HCT116 (cell line): ENCODE results near the gene HPCAL1. TPM values are rescaled to one million over a fixed set of nuclear protein-coding genes. Genes with fewer than 3 reads are reported as not detected.

Experiments used
- ATAC-seq: fragments of 200-7000 bp; cut with Tn5 transposase; 2 replicates; pipeline ENCODE4 v1.9.1; 2020; ENCODE audit warnings: mild to moderate bottlenecking, moderate library complexity
- BruUV-seq: library from RNA; stranded (reverse); fragments of 400-500 nt; replicated peaks from 2 replicates; lab custom pipeline; 2021; lab: Mats Ljungman, UMichigan
- CTCF ChIA-PET: fragments of 300-600 bp; sonication (Branson Sonifier 250); formaldehyde crosslinking; loops from one replicate; lab custom pipeline; 2021; ENCODE audit warnings: antibody characterized with exemption; lab: Charles Lee
- POLR2A ChIA-PET: fragments of 300-600, 350-600 bp; sonication (Branson Sonifier 250); formaldehyde crosslinking; loops from one replicate; lab custom pipeline; 2021; ENCODE audit warnings: antibody characterized with exemption; lab: Charles Lee
- RAD21 ChIA-PET, 2 experiments: fragments of 300-600 bp; sonication (Branson Sonifier 250); formaldehyde crosslinking; loops; one replicate each; lab custom pipeline; 2023; ENCODE audit warnings: low total read pairs in 2 of 2; ENCODE audit not compliant: uncharacterized antibody in 2 of 2, unreplicated experiment in 2 of 2, low non-redundant PET in 1 of 2; lab: Charles Lee
- DNase-seq: peaks from one replicate; pipeline ENCODE4 v3.0.0-alpha.2; 2010; ENCODE audit warnings: low read depth, low spot score
- H2AFZ ChIP-seq: fragments of 200-600 bp; shearing (Covaris generic), sonication (generic); 2 replicates; pipeline ENCODE4 v1.6.1; 2017; ENCODE audit warnings: low read depth, mixed run types, mixed read lengths, antibody characterized with exemption, low read length; ENCODE audit not compliant: poor library complexity, severe bottlenecking
- H3K27ac ChIP-seq: 2 replicates; pipeline ENCODE4 v1.5.1; 2012; ENCODE audit warnings: low read depth, low read length
- H3K27me3 ChIP-seq: fragments of 200-600 bp; sonication (generic); 2 replicates; pipeline ENCODE4 v1.6.1; 2016; ENCODE audit warnings: mixed run types, low read length, mixed read lengths; ENCODE audit not compliant: insufficient read depth
- H3K36me3 ChIP-seq, 2 experiments: fragments of 200-500 bp in 1 of 2; fragments of 200-600 bp in 1 of 2; sonication (Bioruptor generic) in 1 of 2; sonication (generic) in 1 of 2; 2 replicates each; pipeline versions ENCODE4 v1.5.1 to v1.6.1; 2014 to 2016; ENCODE audit warnings: low read length in 2 of 2, inconsistent platforms in 1 of 2, mixed read lengths in 1 of 2, mixed run types in 1 of 2; ENCODE audit not compliant: insufficient read depth in 2 of 2, control insufficient read depth in 1 of 2
- H3K4me1 ChIP-seq, 2 experiments: fragments of 200-600 bp in 1 of 2; sonication (generic) in 1 of 2; 2 replicates each; pipeline versions ENCODE4 v1.5.1 to v1.6.1; 2012 to 2017; ENCODE audit warnings: low read length in 2 of 2, inconsistent platforms in 1 of 2, mild to moderate bottlenecking in 1 of 2, mixed read lengths in 1 of 2, mixed run types in 1 of 2, moderate library complexity in 1 of 2; ENCODE audit not compliant: insufficient read depth in 2 of 2, control insufficient read depth in 1 of 2
- H3K4me2 ChIP-seq: fragments of 200-600 bp; sonication (generic); 2 replicates; pipeline ENCODE4 v1.6.1; 2017; ENCODE audit warnings: mixed run types, low read length, mixed read lengths
- H3K4me3 ChIP-seq, 2 experiments: fragments of 200-600 bp in 1 of 2; sonication (generic) in 1 of 2; replicated peaks in 1 of 2; 2 replicates each; pipeline ENCODE4 v1.5.1; 2011 to 2016; ENCODE audit warnings: low read length in 2 of 2, control low read depth in 1 of 2, low read depth in 1 of 2, mild to moderate bottlenecking in 1 of 2, mixed read lengths in 1 of 2, mixed run types in 1 of 2
- H3K79me2 ChIP-seq: fragments of 200-600 bp; sonication (generic); 2 replicates; pipeline ENCODE4 v1.6.1; 2017; ENCODE audit warnings: mild to moderate bottlenecking, mixed run types, low read length, moderate library complexity, mixed read lengths; ENCODE audit not compliant: insufficient read depth
- H3K9ac ChIP-seq: fragments of 200-600 bp; sonication (generic); 2 replicates; pipeline ENCODE4 v1.6.1; 2016; ENCODE audit warnings: low read length, mixed read lengths
- H3K9me2 ChIP-seq: fragments of 200-600 bp; sonication (generic), shearing (Covaris generic); 2 replicates; pipeline ENCODE4 v1.6.1; 2017; ENCODE audit warnings: mixed run types, mild to moderate bottlenecking, moderate library complexity; ENCODE audit not compliant: insufficient read depth
- H3K9me3 ChIP-seq, 2 experiments: fragments of 200-500 bp in 1 of 2; fragments of 200-600 bp in 1 of 2; sonication (Bioruptor generic) in 1 of 2; sonication (generic) in 1 of 2; 2 replicates each; pipeline ENCODE4 v1.6.1; 2014 to 2017; ENCODE audit warnings: low read length in 2 of 2, mixed read lengths in 2 of 2, inconsistent platforms in 1 of 2, low read depth in 1 of 2, mild to moderate bottlenecking in 1 of 2, mixed run types in 1 of 2, moderate library complexity in 1 of 2; ENCODE audit not compliant: control insufficient read depth in 1 of 2, insufficient read depth in 1 of 2
- H4K20me1 ChIP-seq: fragments of 200-600 bp; sonication (generic), shearing (Covaris generic); 2 replicates; pipeline ENCODE4 v1.6.1; 2017; ENCODE audit warnings: mixed run types, mild to moderate bottlenecking, moderate library complexity; ENCODE audit not compliant: insufficient read depth
- ELF1 ChIP-seq: IDR thresholded peaks from 2 replicates; pipeline ENCODE4 v1.6.1; 2012; ENCODE audit warnings: low read depth, borderline replicate concordance
- JUND ChIP-seq: IDR thresholded peaks from 2 replicates; pipeline ENCODE4 v1.6.1; 2012
- RAD21 ChIP-seq: IDR thresholded peaks from 2 replicates; pipeline ENCODE4 v1.6.1; 2012; ENCODE audit warnings: low read depth, mild to moderate bottlenecking
- REST ChIP-seq: IDR thresholded peaks from 2 replicates; pipeline ENCODE4 v1.6.1; 2012; ENCODE audit warnings: low read depth
- SP1 ChIP-seq: IDR thresholded peaks from 2 replicates; pipeline ENCODE4 v1.6.1; 2012; ENCODE audit warnings: low read depth
- SRF ChIP-seq: IDR thresholded peaks from 2 replicates; pipeline ENCODE4 v1.6.1; 2012; ENCODE audit warnings: low read depth
- YY1 ChIP-seq: IDR thresholded peaks from 2 replicates; pipeline ENCODE4 v1.6.1; 2011; ENCODE audit warnings: low read length, low read depth, moderate library complexity, mild to moderate bottlenecking; ENCODE audit not compliant: insufficient replicate concordance; ENCODE audit errors: extremely low read depth
- ZFX ChIP-seq: fragments of 450-650 bp; IDR thresholded peaks from 2 replicates; pipeline ENCODE4 v1.6.1; 2017
- intact Hi-C: fragments of 100-400 bp; cut with micrococcal nuclease; formaldehyde crosslinking; loops from 2 replicates; pipeline ENCODE4 v1.10.0; 2022
- total RNA-seq: library from RNA; stranded (reverse); gene quantifications from one replicate; pipeline ENCODE4 v1.2.1, GENCODE V29; 2021; ENCODE audit not compliant: unreplicated experiment
- TF ChIP-seq, protein P1 (sequence below): IDR thresholded peaks from 2 replicates; pipeline ENCODE4 v1.6.1; 2011; ENCODE audit warnings: mild to moderate bottlenecking, low read length, moderate library complexity; ENCODE audit not compliant: insufficient replicate concordance; ENCODE audit errors: extremely low read depth

HPCAL1 gene
- total RNA-seq, 1 experiment from 2014 or later: 111 TPM

GRCh38 chr2:10355471-10356438, 53.1 kb downstream of the HPCAL1 start:
- Histone ChIP-seq H3K27me3 (no peaks in the 10 kb centered on the region), H3K4me3 (no peak overlapping the region), H3K9me2 (no peaks in the 10 kb centered on the region), H3K36me3 (no peaks in the 10 kb centered on the region), H3K27ac (no peak overlapping the region), H3K4me2 (no peak overlapping the region), H3K9ac (no peak overlapping the region), H4K20me1 (no peaks in the 10 kb centered on the region), H3K79me2 (peaks cover 80% of the 10 kb centered on the region), H2AFZ (no peak overlapping the region), H3K9me3 (no peaks in the 10 kb centered on the region), H3K4me1 (peaks cover 9 to 12% of the 10 kb centered on the region in 2 experiments)
- ChIA-PET POLR2A (no interaction called here), CTCF (no interaction called here), RAD21 (no interaction called here)
- DNase-seq (no peak), ATAC-seq (no peak)
- no TSS peak for BruUV-seq
- TF ChIP-seq SP1: no peak
- TF ChIP-seq, protein P1, sequence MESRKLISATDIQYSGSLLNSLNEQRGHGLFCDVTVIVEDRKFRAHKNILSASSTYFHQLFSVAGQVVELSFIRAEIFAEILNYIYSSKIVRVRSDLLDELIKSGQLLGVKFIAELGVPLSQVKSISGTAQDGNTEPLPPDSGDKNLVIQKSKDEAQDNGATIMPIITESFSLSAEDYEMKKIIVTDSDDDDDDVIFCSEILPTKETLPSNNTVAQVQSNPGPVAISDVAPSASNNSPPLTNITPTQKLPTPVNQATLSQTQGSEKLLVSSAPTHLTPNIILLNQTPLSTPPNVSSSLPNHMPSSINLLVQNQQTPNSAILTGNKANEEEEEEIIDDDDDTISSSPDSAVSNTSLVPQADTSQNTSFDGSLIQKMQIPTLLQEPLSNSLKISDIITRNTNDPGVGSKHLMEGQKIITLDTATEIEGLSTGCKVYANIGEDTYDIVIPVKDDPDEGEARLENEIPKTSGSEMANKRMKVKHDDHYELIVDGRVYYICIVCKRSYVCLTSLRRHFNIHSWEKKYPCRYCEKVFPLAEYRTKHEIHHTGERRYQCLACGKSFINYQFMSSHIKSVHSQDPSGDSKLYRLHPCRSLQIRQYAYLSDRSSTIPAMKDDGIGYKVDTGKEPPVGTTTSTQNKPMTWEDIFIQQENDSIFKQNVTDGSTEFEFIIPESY: no peak
- TF ChIP-seq SRF: no peak
- TF ChIP-seq REST: no peak
- no peak for TF ChIP-seq ELF1
- TF ChIP-seq JUND: no peak
- TF ChIP-seq RAD21: no peak
- no peak for TF ChIP-seq YY1
- no peak for TF ChIP-seq ZFX
- intact Hi-C loops: no loop called here
